Endothelial cell of umbilical vein (primary cell): ENCODE measurements around the gene SYDE2. TPM values are rescaled to one million over a fixed set of nuclear protein-coding genes. Genes with fewer than 3 reads are reported as not detected.
"Not testable (repeated sequence)": the region's sequence is repeated elsewhere in the genome, so short reads cannot be mapped to it uniquely, and the experiment has no call there.

Experiments
- Bru-seq: library from RNA; stranded (reverse); fragments of 400-500 nt; gene quantifications from one replicate; lab custom pipeline; 2021; lab: Mats Ljungman, UMichigan
- BruChase-seq, 2 experiments: library from RNA; stranded (reverse); fragments of 400-500 nt; gene quantifications; one replicate each; lab custom pipeline; 2021; lab: Mats Ljungman, UMichigan
- BruUV-seq: library from RNA; stranded (reverse); fragments of 400-500 nt; replicated peaks from 2 replicates; lab custom pipeline; 2021; lab: Mats Ljungman, UMichigan
- CTCF ChIA-PET: fragments of 300-600, 350-600 bp; sonication (Branson Sonifier 250); formaldehyde crosslinking; loops from one replicate; lab custom pipeline; 2021; ENCODE audit warnings: antibody characterized with exemption, inconsistent platforms; lab: Charles Lee
- POLR2A ChIA-PET: fragments of 300-600, 350-600 bp; sonication (Branson Sonifier 250); formaldehyde crosslinking; loops from one replicate; lab custom pipeline; 2021; ENCODE audit warnings: antibody characterized with exemption, inconsistent platforms; lab: Charles Lee
- DNase-seq: peaks from one replicate; pipeline ENCODE4 v3.0.0-alpha.2; 2011; ENCODE audit warnings: low read depth, low spot score
- FAIRE-seq: peaks from 2 replicates; lab custom pipeline; 2011; peaks lifted over from hg19 to GRCh38; lab: Jason Lieb, UNC
- H2AFZ ChIP-seq: 2 replicates; pipeline ENCODE4 v1.6.0; 2012; ENCODE audit warnings: low read depth, low read length, control low read depth, inconsistent platforms
- H3K27ac ChIP-seq: 2 replicates; pipeline ENCODE4 v1.5.1; 2011; ENCODE audit warnings: low read depth, mild to moderate bottlenecking, control low read depth, low read length, moderate library complexity; ENCODE audit not compliant: insufficient read depth
- H3K27me3 ChIP-seq, 2 experiments: 2 replicates each; pipeline versions ENCODE4 v1.6.0 to v1.6.1; 2011; ENCODE audit warnings: low read length in 2 of 2, mixed read lengths in 1 of 2; ENCODE audit not compliant: control insufficient read depth in 2 of 2, insufficient read depth in 2 of 2
- H3K36me3 ChIP-seq, 2 experiments: 2 replicates in 1 of 2; 3 replicates in 1 of 2; pipeline ENCODE4 v1.5.1; 2011; ENCODE audit warnings: low read length in 2 of 2, mild to moderate bottlenecking in 1 of 2, moderate library complexity in 1 of 2; ENCODE audit not compliant: control insufficient read depth in 2 of 2, insufficient read depth in 2 of 2; ENCODE audit errors: extremely low read depth in 1 of 2
- H3K4me1 ChIP-seq: 3 replicates; pipeline ENCODE4 v1.5.1; 2011; ENCODE audit warnings: mild to moderate bottlenecking, low read length; ENCODE audit not compliant: control insufficient read depth, insufficient read depth; ENCODE audit errors: extremely low read depth
- H3K4me2 ChIP-seq: 2 replicates; pipeline ENCODE4 v1.6.1; 2011; ENCODE audit warnings: low read length, control low read depth, mixed read lengths; ENCODE audit not compliant: insufficient read depth
- H3K4me3 ChIP-seq, 3 experiments: fragments of 200-600 bp in 1 of 3; sonication (generic), shearing (Covaris generic) in 1 of 3; replicated peaks in 1 of 3; 2 replicates each; pipeline ENCODE4 v1.5.1; 2011 to 2016; ENCODE audit warnings: control low read depth in 3 of 3, low read length in 3 of 3, mild to moderate bottlenecking in 2 of 3, inconsistent platforms in 1 of 3, low read depth in 1 of 3, moderate library complexity in 1 of 3; ENCODE audit not compliant: insufficient read depth in 1 of 3
- H3K79me2 ChIP-seq: 2 replicates; pipeline ENCODE4 v1.6.0; 2012; ENCODE audit warnings: low read length, inconsistent platforms; ENCODE audit not compliant: control insufficient read depth, insufficient read depth
- H3K9ac ChIP-seq: replicated peaks from 2 replicates; pipeline ENCODE3; 2011; ENCODE audit warnings: low read length, control low read depth; ENCODE audit not compliant: insufficient read depth; ENCODE audit errors: extremely low read depth
- H3K9me1 ChIP-seq: replicated peaks from 3 replicates; pipeline ENCODE4 v1.6.0; 2011; ENCODE audit warnings: mild to moderate bottlenecking, low read length; ENCODE audit not compliant: control insufficient read depth, insufficient read depth; ENCODE audit errors: extremely low read depth
- H3K9me3 ChIP-seq: replicated peaks from 2 replicates; pipeline ENCODE4 v1.5.1; 2012; ENCODE audit warnings: low read length, inconsistent platforms; ENCODE audit not compliant: control insufficient read depth, insufficient read depth
- H4K20me1 ChIP-seq: replicated peaks from 2 replicates; pipeline ENCODE3; 2011; ENCODE audit warnings: mild to moderate bottlenecking, low read length; ENCODE audit not compliant: control insufficient read depth, insufficient read depth; ENCODE audit errors: extremely low read depth
- MYC ChIP-seq: IDR thresholded peaks from one replicate; pipeline ENCODE4 v1.6.1; 2011; ENCODE audit warnings: mild to moderate bottlenecking, low read depth, low read length
- POLR2A ChIP-seq: IDR thresholded peaks from 2 replicates; pipeline ENCODE4 v1.6.1; 2012; ENCODE audit warnings: low read depth, mild to moderate bottlenecking, control low read depth, low read length
- POLR2AphosphoS5 ChIP-seq: IDR thresholded peaks from 2 replicates; pipeline ENCODE4 v1.6.1; 2012; ENCODE audit warnings: low read depth, mild to moderate bottlenecking, control low read depth, low read length, moderate library complexity; ENCODE audit not compliant: insufficient read depth
- dilution Hi-C: fragments of 300-500 bp; cut with MboI; formaldehyde crosslinking; loops from one replicate; pipeline ENCODE4 v1.15.0; 2019; ENCODE audit warnings: low sequenced_read_pairs; ENCODE audit not compliant: extremely low pct_ligation_motif_present
- intact Hi-C: fragments of 100-400 bp; cut with micrococcal nuclease; formaldehyde crosslinking; loops from one replicate; pipeline ENCODE4 v1.10.0; 2022
- long read RNA-seq: library from polyadenylated mRNA; stranded (forward); transcript quantifications from one replicate; pipeline ENCODE4 v2.0.0, GENCODE V29; 2021
- polyA minus RNA-seq, 3 experiments: library from RNA; depleted of rRNA, polyadenylated mRNA; stranded (reverse); fragments of >200 nt; gene quantifications; 1 replicate in 1 of 3; 2 replicates in 2 of 3; pipeline ENCODE4 v1.2.3, GENCODE V29; 2011
- polyA plus RNA-seq, 4 experiments: library from polyadenylated mRNA; depleted of rRNA in 3 of 4; stranded (reverse) in 3 of 4; unstranded in 1 of 4; fragments of >200 nt; gene quantifications; 2 replicates each; pipeline versions ENCODE4 v1.2.1 to v1.2.3, GENCODE V29; 2011 to 2012; ENCODE audit warnings: missing spikeins in 1 of 4
- total RNA-seq: library from RNA; stranded (reverse); gene quantifications from 2 replicates; pipeline ENCODE4 v1.2.3, GENCODE V29; 2021
- TF ChIP-seq, protein P1 (sequence below): IDR thresholded peaks from 2 replicates; pipeline ENCODE4 v1.6.1; 2011; ENCODE audit not compliant: insufficient read depth, insufficient read length

SYDE2 gene, protein sequence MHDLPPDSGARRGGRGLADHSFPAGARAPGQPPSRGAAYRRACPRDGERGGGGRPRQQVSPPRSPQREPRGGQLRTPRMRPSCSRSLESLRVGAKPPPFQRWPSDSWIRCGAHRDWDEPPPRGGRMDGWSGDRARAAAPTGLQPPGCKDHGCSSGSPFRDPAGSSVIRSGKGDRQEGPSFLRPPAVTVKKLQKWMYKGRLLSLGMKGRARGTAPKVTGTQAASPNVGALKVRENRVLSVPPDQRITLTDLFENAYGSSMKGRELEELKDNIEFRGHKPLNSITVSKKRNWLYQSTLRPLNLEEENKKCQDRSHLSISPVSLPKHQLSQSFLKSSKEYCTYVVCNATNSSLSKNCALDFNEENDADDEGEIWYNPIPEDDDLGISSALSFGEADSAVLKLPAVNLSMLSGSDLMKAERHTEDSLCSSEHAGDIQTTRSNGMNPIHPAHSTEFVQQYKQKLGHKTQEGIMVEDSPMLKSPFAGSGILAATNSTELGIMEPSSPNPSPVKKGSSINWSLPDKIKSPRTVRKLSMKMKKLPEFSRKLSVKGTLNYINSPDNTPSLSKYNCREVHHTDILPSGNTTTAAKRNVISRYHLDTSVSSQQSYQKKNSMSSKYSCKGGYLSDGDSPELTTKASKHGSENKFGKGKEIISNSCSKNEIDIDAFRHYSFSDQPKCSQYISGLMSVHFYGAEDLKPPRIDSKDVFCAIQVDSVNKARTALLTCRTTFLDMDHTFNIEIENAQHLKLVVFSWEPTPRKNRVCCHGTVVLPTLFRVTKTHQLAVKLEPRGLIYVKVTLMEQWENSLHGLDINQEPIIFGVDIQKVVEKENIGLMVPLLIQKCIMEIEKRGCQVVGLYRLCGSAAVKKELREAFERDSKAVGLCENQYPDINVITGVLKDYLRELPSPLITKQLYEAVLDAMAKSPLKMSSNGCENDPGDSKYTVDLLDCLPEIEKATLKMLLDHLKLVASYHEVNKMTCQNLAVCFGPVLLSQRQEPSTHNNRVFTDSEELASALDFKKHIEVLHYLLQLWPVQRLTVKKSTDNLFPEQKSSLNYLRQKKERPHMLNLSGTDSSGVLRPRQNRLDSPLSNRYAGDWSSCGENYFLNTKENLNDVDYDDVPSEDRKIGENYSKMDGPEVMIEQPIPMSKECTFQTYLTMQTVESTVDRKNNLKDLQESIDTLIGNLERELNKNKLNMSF
- 2.9 and 3.1 TPM in 2 replicates for total RNA-seq
- 0.41 and 0.52 TPM in 2 replicates for polyA plus RNA-seq
- polyA plus RNA-seq (2011; cell fraction: cytosol; rRNA removed), result 0.59 and 0.69 TPM in 2 replicates
- polyA plus RNA-seq (2011; cell fraction: nucleus; rRNA removed), result 0.97 and 1.2 TPM in 2 replicates
- 0.72 and 0.82 TPM in 2 replicates for polyA plus RNA-seq (2012)
- 2.9 and 3.5 TPM in 2 replicates for polyA minus RNA-seq
- 2.7 TPM for polyA minus RNA-seq (2011; cell fraction: cytosol; rRNA and poly(A)+ RNA removed)
- polyA minus RNA-seq (2011; cell fraction: nucleus; rRNA and poly(A)+ RNA removed), result 3.0 and 4.4 TPM in 2 replicates
- percentile 54 among the genes with signal in this experiment for Bru-seq, nascent RNA
- percentile 54 among the genes with signal in this experiment for BruChase-seq, experiment 1, labeled RNA remaining after a 6-hour chase
- BruChase-seq, experiment 2, labeled RNA remaining after a 2-hour chase, result percentile 56 among the genes with signal in this experiment
- long read RNA-seq, partial matches to known transcripts, result 0 of 4 reads
- long read RNA-seq, other reads (novel, unspliced or antisense), result 3 of 4 reads

DNA sequence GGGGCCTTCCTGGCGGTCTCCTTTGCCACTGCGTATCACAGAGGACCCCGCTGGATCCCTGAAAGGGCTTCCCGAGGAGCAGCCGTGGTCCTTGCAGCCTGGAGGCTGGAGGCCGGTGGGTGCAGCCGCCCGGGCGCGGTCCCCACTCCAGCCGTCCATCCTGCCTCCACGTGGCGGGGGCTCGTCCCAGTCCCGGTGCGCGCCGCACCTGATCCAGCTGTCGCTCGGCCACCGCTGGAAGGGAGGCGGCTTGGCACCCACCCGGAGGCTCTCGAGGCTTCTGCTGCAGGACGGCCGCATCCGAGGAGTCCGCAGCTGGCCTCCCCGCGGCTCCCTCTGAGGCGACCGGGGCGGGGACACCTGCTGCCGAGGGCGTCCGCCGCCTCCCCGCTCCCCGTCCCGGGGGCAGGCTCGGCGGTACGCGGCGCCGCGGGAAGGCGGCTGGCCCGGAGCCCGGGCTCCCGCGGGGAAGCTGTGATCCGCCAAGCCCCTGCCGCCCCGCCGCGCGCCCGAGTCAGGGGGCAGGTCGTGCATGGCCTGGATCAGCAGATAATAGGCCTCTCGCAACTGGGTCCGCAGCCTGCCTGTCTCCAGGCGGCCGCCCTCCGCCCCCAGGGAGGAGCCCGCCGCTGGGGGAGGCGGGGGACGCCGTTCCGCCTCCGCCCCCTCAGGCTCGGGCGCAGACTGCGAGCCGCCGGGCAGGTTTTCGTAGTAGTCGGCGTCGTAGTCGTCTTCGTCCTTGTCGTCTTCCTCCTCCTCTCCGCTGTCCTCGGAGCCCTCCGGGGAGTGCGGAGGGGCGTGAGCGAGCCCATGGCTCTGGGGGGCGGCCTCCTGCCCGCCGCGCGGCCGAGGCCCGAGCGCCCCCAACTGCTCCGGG, at the start of gene SYDE2:
Gene SYDE2, minus strand, starts transcription at position 554 of the 877 bp plus-strand sequence. Its CDS starts 20 bp downstream, at position 534.
- no TSS peak for BruUV-seq
- Histone ChIP-seq H3K9ac (peak within 1 kb of the TSS; percentile 61), H3K79me2 (no peaks in the 10 kb centered on the region), H3K4me3 (peak within 1 kb of the TSS; percentile 11 to 66 (median 64)), H4K20me1 (no peaks in the 10 kb centered on the region), H3K27ac (peak within 1 kb of the TSS; percentile 69), H3K9me3 (no peaks in the 10 kb centered on the region), H3K36me3 (no peaks in the 10 kb centered on the region), H3K4me1 (peaks cover 16% of the 10 kb centered on the region), H2AFZ (peak within 1 kb of the TSS; percentile 76), H3K27me3 (peaks cover 0 to 2% of the 10 kb centered on the region in 2 experiments), H3K4me2 (peak within 1 kb of the TSS; percentile 77), H3K9me1 (no peaks in the 10 kb centered on the region)
- dilution Hi-C loops (no loop called here), intact Hi-C loops (loop anchor here (1.0 to 5.0 kb wide), 5 partner anchors 42 to 867 kb away; partner anchors contain the start of gene C1orf52)
- DNase-seq (peak; percentile 72), FAIRE-seq (peak; percentile 18)
- POLR2A ChIA-PET, result no interaction called here
- TF ChIP-seq MYC (no peak), POLR2A (peak; percentile 69), POLR2AphosphoS5 (peak; percentile 62)
- TF ChIP-seq, protein P1, sequence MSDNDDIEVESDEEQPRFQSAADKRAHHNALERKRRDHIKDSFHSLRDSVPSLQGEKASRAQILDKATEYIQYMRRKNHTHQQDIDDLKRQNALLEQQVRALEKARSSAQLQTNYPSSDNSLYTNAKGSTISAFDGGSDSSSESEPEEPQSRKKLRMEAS, result peak; percentile 4
- CTCF ChIA-PET, result interaction anchor here (0.7 to 2.1 kb wide), 7 partner anchors 17 to 508 kb away, joined by 3 to 8 read pairs (median 4); partner anchors contain the start of gene ZNHIT6

GRCh38 chr1:85249042-85249441, 48.2 kb upstream of the SYDE2 start:
- H3K4me3 ChIP-seq, H3K27me3 ChIP-seq, H3K9me1 ChIP-seq, POLR2A ChIA-PET, H3K36me3 ChIP-seq, FAIRE-seq, H3K9ac ChIP-seq, H3K4me1 ChIP-seq, DNase-seq, H2AFZ ChIP-seq, H3K27ac ChIP-seq, H3K9me3 ChIP-seq, H3K79me2 ChIP-seq, H4K20me1 ChIP-seq, dilution Hi-C loops, intact Hi-C loops, BruUV-seq, H3K4me2 ChIP-seq: not testable (repeated sequence)
- CTCF ChIA-PET, result interaction anchor here (1.2 to 15.6 kb wide), 3 partner anchors 11 to 304 kb away, joined by 3 to 384 read pairs (median 14); no protein-coding TSS in a partner anchor
